K562 treated with DMSO at 1 percent for 24 hours (cell line): Measurements from ENCODE around the gene BRCA1. TPM values are rescaled to one million over a fixed set of nuclear protein-coding genes. Genes with fewer than 3 reads are reported as not detected.

Source experiments
- total RNA-seq: library from RNA; unstranded; fragments of 300-600 nt; gene quantifications from 2 replicates; pipeline ENCODE4 v1.2.3, GENCODE V29; 2022; ENCODE audit warnings: low read depth; ENCODE audit not compliant: insufficient read depth

Gene BRCA1
- total RNA-seq: 52.4 and 56.6 TPM in 2 replicates

GRCh38 chr17:43125133-43125966, at the start of gene BRCA1:
Gene BRCA1, minus strand, starts transcription at chr17:43125364. Its CDS starts 1,268 bp downstream, at chr17:43124096.

GRCh38 chr17:43170766-43171585, 45.8 kb upstream of the BRCA1 start, which contains the start of gene NBR1:
Gene NBR1, plus strand, starts transcription at chr17:43171214. Its CDS starts 4,586 bp downstream, at chr17:43175800.

GRCh38 chr17:43024407-43025289, 100.5 kb downstream of the BRCA1 start, which contains the start of gene RND2:
Gene RND2, plus strand, starts transcription at chr17:43025231. Its CDS starts 117 bp downstream, at chr17:43025348.

GRCh38 chr17:43021741-43022512, 103.2 kb downstream of the BRCA1 start, which contains the start of gene VAT1:
Gene VAT1, minus strand, starts transcription at chr17:43022385. Its CDS starts 63 bp downstream, at chr17:43022322.

GRCh38 chr17:43006639-43007551, 118.3 kb downstream of the BRCA1 start, which contains the start of gene IFI35:
Gene IFI35, plus strand, starts transcription at chr17:43006784. Its CDS starts 164 bp downstream, at chr17:43006948.

GRCh38 chr17:42997984-42998938, 126.9 kb downstream of the BRCA1 start, which contains the start of gene RPL27:
Gene RPL27, plus strand, starts transcription at chr17:42998419. Its CDS starts 332 bp downstream, at chr17:42998751.

Other genes starting within 250 kb of the BRCA1 start
- not detected in 2 replicates for gene G6PC1, start 224.6 kb downstream of the BRCA1 start, total RNA-seq
- 23.9 and 24.7 TPM in 2 replicates for gene AARSD1, start 160.9 kb downstream of the BRCA1 start, total RNA-seq
- gene PTGES3L, start 145.3 kb downstream of the BRCA1 start, total RNA-seq: 0.73 and 1.0 TPM in 2 replicates
- 17.0 and 19.9 TPM in 2 replicates for gene RUNDC1, start 144.8 kb downstream of the BRCA1 start, total RNA-seq
- 4,273 and 4,634 TPM in 2 replicates for gene RPL27, start 126.9 kb downstream of the BRCA1 start, total RNA-seq
- 75.5 and 79.6 TPM in 2 replicates for gene IFI35, start 118.6 kb downstream of the BRCA1 start, total RNA-seq
- 429 and 434 TPM in 2 replicates for gene VAT1, start 103.0 kb downstream of the BRCA1 start, total RNA-seq
- 4.0 and 5.1 TPM in 2 replicates for gene RND2, start 100.1 kb downstream of the BRCA1 start, total RNA-seq
- 51.0 and 56.7 TPM in 2 replicates for gene NBR1, start 45.9 kb upstream of the BRCA1 start, total RNA-seq
- 0.07 and 0.19 TPM in 2 replicates for gene TMEM106A, start 86.5 kb upstream of the BRCA1 start, total RNA-seq
- gene CCDC200, start 103.3 kb upstream of the BRCA1 start, total RNA-seq: not detected in 2 replicates
- gene RNU2-1, start 108.6 kb upstream of the BRCA1 start, total RNA-seq: not detected in 2 replicates